NCI-H1105 treated with DMSO at 0.1 percent for 48 hours (cell line): ENCODE results near the gene METTL5.
A peak's percentile ranks its signal among the peaks of the same experiment; 100 is the strongest.

Experiments
- DNase-seq: peaks from one replicate; lab custom pipeline; 2025; lab: John Stamatoyannopoulos, UW

METTL5 gene

DNA sequence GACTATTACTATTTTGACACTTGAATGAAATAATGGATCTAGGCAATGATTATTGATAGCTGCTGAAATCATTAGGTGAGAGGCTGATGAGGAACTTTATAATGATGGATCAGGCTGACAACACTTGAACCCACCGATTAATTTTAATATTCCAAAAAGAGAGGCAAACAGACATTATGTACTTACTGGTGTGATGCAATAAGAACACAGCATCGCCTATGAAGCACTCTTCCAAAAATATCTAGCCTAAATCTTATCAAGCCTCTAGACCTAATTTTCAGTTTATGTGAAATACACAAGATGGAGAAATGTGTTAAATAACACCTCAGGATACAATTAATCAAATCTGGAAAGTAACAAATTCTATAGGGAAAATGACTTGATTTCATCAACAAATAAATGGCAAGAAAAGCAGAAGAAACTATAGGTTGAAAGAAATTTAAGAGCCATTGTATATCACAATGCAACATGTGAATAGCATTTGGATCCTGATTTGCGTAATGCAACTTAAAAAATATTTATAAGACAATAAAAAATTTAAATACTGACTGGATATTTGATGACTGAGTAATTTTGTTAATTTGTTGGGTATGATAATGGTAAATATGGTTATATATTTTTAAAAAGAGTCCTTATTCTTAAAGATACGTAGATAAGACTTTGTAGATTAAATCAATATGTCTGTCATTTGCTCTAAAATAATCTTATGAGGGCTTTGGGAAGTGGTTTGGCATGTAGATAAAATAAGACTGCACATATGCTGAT is 43.3 kb downstream of the METTL5 start:
- DNase-seq = no peak

DNA sequence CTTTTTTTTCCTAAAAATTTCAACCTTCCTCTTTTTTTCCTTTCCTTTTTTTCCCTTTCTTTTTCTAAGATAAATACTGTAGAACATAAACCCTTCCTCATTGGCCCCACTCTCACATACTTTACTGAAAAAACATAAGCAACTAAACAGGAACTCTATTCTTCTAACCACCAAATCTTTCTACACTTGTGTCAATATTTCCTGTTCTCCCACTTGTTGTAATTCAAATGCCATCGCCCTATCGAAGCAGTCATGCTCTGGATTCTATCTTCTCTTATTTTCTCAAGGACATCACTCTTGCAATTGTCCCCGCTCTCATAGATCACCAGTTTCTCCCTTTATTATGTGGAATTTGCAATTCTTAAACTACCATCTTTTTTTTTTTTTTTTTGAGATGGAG is 46.3 kb downstream of the METTL5 start:
- no peak for DNase-seq

DNA sequence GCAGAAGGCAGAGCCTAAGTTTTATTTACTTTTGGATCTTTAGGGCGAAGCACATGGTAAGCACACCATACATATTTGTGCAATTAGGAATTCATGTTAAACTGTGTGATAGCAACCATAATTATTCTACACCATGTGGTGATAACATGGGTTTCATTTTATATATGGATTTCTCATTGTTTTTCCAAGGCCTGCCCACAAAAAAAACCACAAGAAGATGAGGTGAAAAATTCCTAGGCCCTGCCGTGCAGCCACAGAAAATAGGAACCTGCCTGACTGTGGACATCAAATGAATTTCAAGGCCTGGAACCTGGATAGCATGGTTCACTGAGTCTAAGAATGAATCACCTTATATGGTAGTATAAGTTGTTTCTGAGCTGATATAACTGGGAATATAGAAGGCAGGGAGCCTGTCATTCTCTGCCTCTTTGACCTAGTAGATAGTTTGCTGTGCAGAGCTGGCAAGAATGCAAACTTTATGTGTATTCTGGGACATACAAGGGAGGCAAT is 48.4 kb downstream of the METTL5 start:
- no peak for DNase-seq

DNA sequence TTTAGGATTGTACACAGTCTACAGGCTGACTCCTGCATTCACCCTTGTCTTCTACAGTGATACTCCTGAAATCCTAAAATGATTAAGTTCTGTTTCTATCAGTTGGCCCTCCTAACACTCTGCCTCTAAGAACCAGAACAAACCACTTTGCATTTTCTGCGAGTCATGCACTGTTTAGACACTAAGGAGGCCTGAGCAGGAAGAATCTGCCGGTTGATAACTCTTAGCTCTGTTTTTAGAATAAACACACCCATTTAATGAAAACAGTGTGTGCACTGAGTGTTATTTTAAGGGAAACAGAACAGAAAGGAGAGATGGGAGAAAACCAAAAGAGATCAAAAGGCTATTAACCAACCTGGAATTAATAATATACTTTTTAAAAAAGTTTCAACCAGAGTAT is 48.9 kb downstream of the METTL5 start:
- DNase-seq = no peak

- DNase-seq = no peak
Measured at GRCh38 chr2:169775354-169775753, 49.4 kb downstream of the METTL5 start.

DNA sequence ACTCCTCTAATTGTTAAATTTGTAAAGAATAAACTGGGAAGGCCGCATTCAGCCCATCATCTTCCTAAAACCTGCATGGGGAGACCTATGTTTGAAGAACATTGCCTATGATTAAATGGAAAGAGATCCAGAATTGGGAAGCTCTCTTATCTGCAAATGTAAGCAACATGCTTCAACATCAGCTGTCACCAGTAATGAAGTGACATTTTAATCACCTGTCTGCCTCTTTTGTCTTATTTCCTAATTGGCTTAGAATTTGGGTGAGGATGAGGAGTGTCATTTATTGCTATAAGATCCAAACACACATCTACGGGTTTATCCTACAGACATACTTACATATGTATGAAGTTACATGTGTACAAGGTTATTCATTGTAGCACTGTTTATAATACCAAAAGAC is 52.1 kb downstream of the METTL5 start:
- DNase-seq = no peak

DNA sequence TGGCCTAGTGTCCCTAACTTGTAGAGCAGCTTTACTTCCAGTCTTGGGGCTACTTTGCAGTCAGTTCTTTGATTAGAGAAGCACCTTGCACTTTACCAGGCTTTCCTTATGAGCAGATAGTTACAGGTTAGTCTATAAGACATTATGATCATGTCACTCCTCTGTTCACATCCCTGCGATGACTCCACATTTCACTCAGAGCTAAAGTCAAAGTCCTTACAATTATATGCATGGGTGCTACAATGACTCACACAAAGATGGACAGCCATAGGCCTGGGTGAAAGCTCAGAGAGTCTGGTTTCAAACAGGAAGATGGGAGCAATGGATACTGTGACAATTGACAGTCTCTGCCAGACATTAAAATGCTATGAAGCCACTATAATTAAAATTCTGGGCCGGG is 53.1 kb downstream of the METTL5 start:
- no peak for DNase-seq

GRCh38 chr2:169771021-169771420 is 53.7 kb downstream of the METTL5 start:
- DNase-seq = no peak

DNA sequence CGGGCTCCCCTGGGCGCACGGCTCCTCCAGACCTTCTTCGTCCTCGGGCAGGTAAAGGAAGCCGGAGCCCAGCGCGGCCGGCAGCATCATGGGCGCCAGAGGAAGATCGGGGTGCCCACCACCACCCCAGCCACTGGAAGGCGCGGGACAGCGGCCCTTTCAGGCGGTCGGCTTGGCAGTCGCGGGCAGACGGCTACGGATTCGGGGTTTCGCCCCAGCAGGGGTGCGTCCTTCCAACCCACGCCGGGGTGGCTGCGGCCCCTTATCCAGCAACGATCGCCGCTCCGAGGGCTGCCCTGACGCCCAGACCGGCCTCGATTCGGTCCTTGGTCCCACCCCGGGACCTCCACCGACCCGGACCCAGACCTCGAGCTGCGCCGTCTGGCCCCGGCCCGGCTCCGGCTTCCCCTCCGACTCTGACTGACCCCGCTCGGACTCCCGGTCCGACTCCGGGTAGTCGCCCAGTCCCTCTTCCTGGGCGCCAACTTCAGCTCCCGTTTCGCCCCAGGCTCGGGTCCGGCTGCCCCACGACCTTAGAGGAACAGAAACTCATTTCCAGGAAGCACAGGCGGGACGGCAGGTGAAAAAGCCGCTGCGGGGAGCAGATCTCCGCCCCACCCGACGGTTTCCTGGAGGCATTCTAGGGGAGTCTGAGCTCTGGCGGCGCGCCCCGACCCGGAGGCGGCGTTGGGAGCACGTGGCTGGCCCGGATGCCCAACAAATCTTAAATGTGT is 56.3 kb downstream of the METTL5 start:
- DNase-seq = no peak

- DNase-seq = peak; percentile 17
Measured at GRCh38 chr2:169767243-169767888, 57.3 kb downstream of the METTL5 start.

DNA sequence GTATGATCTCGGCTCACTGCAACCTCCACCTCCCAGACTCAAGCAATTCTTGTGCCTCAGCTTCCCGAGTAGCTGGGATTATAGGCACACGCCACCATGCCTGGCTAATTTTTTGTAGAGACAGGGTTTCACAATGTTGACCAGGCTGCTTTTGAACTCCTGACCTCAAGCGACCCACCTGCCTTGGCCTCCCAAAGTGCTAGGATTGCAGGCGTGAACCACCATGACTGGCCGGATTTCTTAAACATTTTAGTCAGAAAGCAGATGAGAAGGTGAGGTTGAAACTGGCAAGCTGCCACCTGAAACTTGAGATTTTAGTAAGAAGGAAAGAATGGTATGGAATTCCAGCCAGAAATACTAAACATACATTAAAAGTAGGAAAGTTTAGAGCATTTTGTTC is 59.2 kb downstream of the METTL5 start:
- DNase-seq = no peak

DNA sequence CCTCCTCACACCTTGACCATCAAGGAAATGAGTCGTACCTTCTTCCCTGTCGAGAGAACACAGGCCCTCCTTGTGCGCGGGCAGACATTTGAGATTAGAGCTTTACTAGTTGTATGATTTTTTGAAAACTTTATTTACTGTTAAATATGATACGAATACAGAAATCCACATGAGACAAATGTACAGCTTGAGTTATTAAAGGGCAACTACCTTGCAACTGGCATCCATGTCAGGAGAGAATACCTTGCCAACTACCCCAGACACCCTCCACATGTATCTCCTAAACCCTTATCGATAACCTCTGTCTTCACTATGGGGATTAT is 62.8 kb downstream of the METTL5 start:
- DNase-seq = no peak
